Measurements from ENCODE around the gene TOB1. TPM values are rescaled to one million over a fixed set of nuclear protein-coding genes. Genes with fewer than 3 reads are reported as not detected.

The TOB1 gene, protein sequence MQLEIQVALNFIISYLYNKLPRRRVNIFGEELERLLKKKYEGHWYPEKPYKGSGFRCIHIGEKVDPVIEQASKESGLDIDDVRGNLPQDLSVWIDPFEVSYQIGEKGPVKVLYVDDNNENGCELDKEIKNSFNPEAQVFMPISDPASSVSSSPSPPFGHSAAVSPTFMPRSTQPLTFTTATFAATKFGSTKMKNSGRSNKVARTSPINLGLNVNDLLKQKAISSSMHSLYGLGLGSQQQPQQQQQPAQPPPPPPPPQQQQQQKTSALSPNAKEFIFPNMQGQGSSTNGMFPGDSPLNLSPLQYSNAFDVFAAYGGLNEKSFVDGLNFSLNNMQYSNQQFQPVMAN
- 80.0 to 99.5 TPM (median 88.9 TPM) in 5 replicates for total RNA-seq (2022; extraction: Qiagen RNA extraction; ENCODE audit: low read depth)

DNA sequence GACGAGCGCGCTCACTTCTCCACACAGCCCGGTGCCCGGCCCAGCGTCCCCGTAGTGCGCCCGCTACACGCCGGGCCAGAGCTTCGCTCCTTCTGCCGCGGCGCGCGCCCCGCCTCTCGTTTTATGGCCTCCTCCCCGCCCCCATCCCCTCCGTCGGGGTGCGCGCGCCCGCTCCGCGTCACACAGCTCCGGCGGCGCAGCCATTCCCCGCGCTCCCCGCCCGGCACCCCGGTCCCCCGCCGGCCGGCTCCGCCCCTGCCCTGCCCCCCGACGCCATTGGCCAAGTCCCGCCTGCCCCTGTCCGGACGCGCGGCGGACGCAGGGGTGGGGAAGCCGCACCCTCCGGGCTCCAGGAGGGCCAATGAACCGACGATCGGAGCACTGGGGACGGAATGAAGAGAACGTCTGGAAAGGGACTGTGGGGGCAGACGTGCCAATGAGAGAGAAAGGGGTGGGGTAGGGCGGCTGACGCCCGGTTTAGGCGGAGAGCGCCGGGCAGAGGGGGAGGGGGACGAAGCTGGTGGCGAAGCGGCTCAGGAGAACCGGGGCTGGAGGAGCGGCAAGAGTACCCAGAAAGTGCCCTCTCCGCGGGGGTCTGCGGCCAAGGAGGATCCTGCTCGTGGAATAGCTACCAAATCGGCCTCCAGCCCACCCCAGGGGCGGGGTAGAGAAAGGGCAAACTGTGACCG lies at the start of gene TOB1:
TSS of gene TOB1 (minus strand) at position 94 of the 689 bp plus-strand sequence. CDS start 2,337 bp downstream, outside the sequence.

DNA sequence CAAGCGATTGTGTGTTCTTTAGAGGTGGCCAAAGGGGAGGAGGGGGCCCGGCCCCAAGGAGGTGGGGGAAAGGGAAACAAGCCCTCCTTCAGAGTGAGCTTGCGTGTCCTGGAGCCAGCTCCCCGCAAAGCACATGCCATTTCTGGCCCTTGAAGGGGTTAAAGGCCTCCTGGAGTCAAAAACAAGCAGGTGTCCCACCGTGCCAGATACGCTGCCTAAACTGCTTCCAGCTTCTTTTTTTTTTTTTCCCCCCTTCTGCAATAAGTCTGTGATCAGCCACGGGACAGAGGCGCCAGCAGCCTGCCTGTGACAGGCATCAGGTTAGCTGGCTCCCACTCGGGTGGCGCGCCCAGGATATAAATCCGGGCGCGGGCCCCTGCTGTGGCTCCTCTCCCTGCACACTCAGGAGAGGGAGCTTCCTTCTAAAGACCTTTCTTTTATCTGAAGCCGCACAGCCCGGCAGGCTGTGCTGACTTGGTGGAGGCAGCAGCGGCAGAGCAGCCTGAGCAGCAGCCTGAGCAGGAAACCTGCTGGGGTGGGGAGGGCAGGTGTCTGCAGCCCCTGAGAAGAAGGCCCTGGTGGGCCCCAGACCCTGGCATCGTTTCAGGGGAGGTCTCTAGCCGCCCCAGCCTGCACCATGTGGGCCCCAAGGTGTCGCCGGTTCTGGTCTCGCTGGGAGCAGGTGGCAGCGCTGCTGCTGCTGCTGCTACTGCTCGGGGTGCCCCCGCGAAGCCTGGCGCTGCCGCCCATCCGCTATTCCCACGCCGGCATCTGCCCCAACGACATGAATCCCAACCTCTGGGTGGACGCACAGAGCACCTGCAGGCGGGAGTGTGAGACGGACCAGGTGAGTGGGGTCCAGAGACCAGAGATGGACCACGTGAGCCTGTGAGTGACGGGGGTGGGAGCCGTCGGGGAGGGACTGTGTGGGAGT lies 30.6 kb downstream of the TOB1 start, which contains the start of gene WFIKKN2:
TSS of gene WFIKKN2 (plus strand) at position 286 of the 934 bp plus-strand sequence. CDS start at position 638, 352 bp downstream.

Other genes with a start within 250 kb of the TOB1 start
- gene ABCC3, start 231.5 kb downstream of the TOB1 start, total RNA-seq (2022; extraction: Qiagen RNA extraction; ENCODE audit: low read depth), result 97.9 to 174 TPM (median 149 TPM) in 5 replicates
- gene ANKRD40, start 158.4 kb downstream of the TOB1 start, total RNA-seq (2022; extraction: Qiagen RNA extraction; ENCODE audit: low read depth), result 41.4 to 53.6 TPM (median 47.0 TPM) in 5 replicates
- 77.3 to 174 TPM (median 89.9 TPM) in 5 replicates for gene LUC7L3, start 146.8 kb downstream of the TOB1 start, total RNA-seq (2022; extraction: Qiagen RNA extraction; ENCODE audit: low read depth)
- gene ANKRD40CL, start 98.8 kb downstream of the TOB1 start, total RNA-seq (2022; extraction: Qiagen RNA extraction; ENCODE audit: low read depth), result not detected in 5 replicates
- gene WFIKKN2, start 30.8 kb downstream of the TOB1 start, total RNA-seq (2022; extraction: Qiagen RNA extraction; ENCODE audit: low read depth), result not detected in 5 replicates

All from A549 treated with ZK216348 at 1 μM for 4 hours (cell line).